Nephron (organoid): ENCODE measurements around the gene TRAPPC8.

ENCODE experiments used
- H3K27ac Mint-ChIP-seq, 3 experiments: 2 replicates each; pipeline ENCODE4 v1.8.0; 2020; ENCODE audit warnings: mixed read lengths in 3 of 3, mild to moderate bottlenecking in 2 of 3, moderate library complexity in 1 of 3
- H3K27me3 Mint-ChIP-seq: 2 replicates; pipeline ENCODE4 v1.8.0; 2021; ENCODE audit warnings: low read depth, mild to moderate bottlenecking, moderate library complexity, mixed read lengths
- H3K36me3 Mint-ChIP-seq: 2 replicates; pipeline ENCODE4 v1.8.0; 2020; ENCODE audit warnings: low read depth, mixed read lengths
- H3K4me1 Mint-ChIP-seq: 2 replicates; pipeline ENCODE4 v1.8.0; 2020; ENCODE audit warnings: mixed read lengths
- H3K4me3 Mint-ChIP-seq, 3 experiments: 2 replicates each; pipeline ENCODE4 v1.8.0; 2020; ENCODE audit warnings: mild to moderate bottlenecking in 3 of 3, mixed read lengths in 3 of 3, moderate library complexity in 2 of 3
- H3K9me3 Mint-ChIP-seq: 2 replicates; pipeline ENCODE4 v1.8.0; 2020; ENCODE audit warnings: mixed read lengths
- TF ChIP-seq, protein P1 (sequence below), 3 experiments: fragments of 200-600 bp; sonication (generic); IDR thresholded peaks; one replicate each; pipeline ENCODE4 v1.5.0; 2021; ENCODE audit warnings: antibody characterized with exemption in 3 of 3; ENCODE audit not compliant: unreplicated experiment in 3 of 3

Gene TRAPPC8

DNA sequence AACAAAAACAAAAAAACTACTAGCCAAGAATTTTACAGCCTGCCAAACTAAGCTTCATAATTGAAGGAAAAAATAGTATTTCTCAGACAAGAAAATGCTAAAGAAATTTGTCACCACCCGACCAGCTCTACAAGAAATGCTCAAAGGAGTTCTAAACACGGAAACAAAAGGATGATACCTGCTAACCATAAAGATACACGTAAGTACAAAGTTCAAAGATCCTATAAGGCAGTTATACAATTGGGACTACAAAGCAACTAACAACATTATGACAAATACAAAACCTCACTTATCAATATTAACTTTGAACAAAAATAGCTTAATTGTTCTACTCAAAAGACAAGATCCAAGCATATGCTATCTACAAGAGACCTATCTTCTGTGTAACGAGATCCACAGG, 64.6 kb downstream of the TRAPPC8 start:
- TF ChIP-seq, protein P1, sequence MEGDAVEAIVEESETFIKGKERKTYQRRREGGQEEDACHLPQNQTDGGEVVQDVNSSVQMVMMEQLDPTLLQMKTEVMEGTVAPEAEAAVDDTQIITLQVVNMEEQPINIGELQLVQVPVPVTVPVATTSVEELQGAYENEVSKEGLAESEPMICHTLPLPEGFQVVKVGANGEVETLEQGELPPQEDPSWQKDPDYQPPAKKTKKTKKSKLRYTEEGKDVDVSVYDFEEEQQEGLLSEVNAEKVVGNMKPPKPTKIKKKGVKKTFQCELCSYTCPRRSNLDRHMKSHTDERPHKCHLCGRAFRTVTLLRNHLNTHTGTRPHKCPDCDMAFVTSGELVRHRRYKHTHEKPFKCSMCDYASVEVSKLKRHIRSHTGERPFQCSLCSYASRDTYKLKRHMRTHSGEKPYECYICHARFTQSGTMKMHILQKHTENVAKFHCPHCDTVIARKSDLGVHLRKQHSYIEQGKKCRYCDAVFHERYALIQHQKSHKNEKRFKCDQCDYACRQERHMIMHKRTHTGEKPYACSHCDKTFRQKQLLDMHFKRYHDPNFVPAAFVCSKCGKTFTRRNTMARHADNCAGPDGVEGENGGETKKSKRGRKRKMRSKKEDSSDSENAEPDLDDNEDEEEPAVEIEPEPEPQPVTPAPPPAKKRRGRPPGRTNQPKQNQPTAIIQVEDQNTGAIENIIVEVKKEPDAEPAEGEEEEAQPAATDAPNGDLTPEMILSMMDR (IDR thresholded peaks at IDR 0.05; ENCODE audit: unreplicated experiment in 3 of 3), result no peak
- no peak overlapping the region for H3K4me3 Mint-ChIP-seq
- H3K4me1 Mint-ChIP-seq, result no peaks in the 10 kb centered on the region
- no peaks in the 10 kb centered on the region for H3K27me3 Mint-ChIP-seq
- peaks cover 38% of the 10 kb centered on the region for H3K9me3 Mint-ChIP-seq
- H3K27ac Mint-ChIP-seq, result no peak overlapping the region
- H3K36me3 Mint-ChIP-seq, result peaks cover 83% of the 10 kb centered on the region

DNA sequence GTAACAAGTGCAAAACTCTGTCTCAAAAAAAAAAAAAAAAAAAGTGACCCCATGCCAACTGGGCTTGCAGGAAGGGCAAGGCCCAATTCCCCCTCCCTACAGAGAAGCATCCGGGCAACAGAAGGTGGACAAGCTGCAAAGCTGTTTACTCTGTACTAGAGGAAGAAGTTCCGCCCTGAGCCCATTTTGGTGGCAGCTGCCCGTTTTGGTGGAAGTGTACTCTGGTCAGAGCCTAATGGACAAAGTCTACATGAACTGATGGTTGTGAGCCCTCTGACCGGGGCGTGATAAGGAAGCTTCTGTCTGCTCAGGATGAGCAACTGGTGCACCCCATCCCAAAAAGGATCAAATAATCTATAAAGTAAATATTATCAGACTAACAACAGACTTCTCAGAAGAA, 65.0 kb downstream of the TRAPPC8 start:
- H3K27me3 Mint-ChIP-seq, result no peaks in the 10 kb centered on the region
- H3K27ac Mint-ChIP-seq, result no peak overlapping the region
- no peak overlapping the region for H3K4me3 Mint-ChIP-seq
- peaks cover 36% of the 10 kb centered on the region for H3K9me3 Mint-ChIP-seq
- no peaks in the 10 kb centered on the region for H3K4me1 Mint-ChIP-seq
- TF ChIP-seq, protein P1 (IDR thresholded peaks at IDR 0.05; ENCODE audit: unreplicated experiment in 3 of 3), result no peak
- H3K36me3 Mint-ChIP-seq, result peaks cover 84% of the 10 kb centered on the region

DNA sequence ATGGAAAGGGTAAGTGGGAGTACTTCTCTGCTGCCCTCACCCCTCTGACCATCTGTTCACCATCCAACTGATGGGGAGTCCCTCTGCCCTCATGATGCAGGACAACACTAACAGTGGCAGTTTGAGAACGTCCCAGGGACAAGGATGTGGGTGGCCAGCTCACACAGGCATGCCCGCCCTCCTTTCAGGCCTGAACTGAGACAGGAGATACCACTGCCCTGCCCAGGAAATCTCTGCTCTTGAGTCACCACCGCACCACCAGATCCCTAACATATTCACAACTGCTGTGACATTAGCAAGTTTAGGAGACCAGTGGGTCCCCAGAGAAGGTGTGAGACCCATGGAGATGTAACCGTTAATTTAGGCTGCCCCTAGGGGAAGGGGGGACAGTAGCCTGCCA, 66.2 kb downstream of the TRAPPC8 start:
- no peak overlapping the region for H3K4me3 Mint-ChIP-seq
- H3K9me3 Mint-ChIP-seq, result peaks cover 30% of the 10 kb centered on the region
- H3K4me1 Mint-ChIP-seq, result no peaks in the 10 kb centered on the region
- H3K36me3 Mint-ChIP-seq, result peaks cover 86% of the 10 kb centered on the region
- H3K27ac Mint-ChIP-seq, result no peak overlapping the region
- TF ChIP-seq, protein P1 (IDR thresholded peaks at IDR 0.05; ENCODE audit: unreplicated experiment in 3 of 3), result no peak
- H3K27me3 Mint-ChIP-seq, result no peaks in the 10 kb centered on the region

DNA sequence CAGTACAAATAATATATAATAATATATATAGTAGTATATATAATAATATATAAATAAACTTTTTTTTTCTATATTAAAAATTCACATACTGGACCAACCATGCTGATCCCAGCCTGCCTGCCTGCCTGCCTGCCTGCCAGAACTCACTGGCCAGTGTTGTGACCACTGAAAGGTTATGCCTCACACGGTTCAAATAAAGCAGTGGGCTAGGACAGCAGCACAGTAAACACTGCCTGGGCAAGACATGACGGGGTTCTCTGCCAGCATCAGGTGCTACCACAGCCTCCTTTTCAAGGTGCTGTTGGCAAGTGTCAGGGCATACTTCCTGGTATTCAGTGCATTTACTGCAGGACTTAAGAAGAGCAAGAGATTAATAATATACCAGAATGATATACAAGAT, 67.6 kb downstream of the TRAPPC8 start:
- H3K4me1 Mint-ChIP-seq, result no peaks in the 10 kb centered on the region
- H3K36me3 Mint-ChIP-seq, result peaks cover 77% of the 10 kb centered on the region

DNA sequence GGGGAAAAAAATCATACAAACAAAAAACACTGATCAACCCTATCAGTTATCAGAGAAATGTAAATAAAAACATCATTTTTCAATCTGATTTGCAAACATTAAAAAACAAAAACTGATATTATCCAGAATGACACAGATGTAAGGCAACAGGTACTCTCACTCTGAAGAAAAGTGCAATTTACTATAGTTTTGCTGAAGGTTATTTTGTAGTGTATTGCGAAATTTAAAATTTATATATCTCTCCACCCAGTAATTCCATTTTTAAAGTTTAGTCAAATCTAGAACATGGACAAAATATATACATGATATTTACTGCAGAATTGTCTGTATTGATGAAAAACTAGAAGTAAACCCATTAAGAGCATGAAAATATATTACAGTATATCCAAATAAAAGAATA, 79.8 kb downstream of the TRAPPC8 start:
- no peak overlapping the region for H3K4me3 Mint-ChIP-seq
- TF ChIP-seq, protein P1 (IDR thresholded peaks at IDR 0.05; ENCODE audit: unreplicated experiment in 3 of 3), result no peak
- H3K36me3 Mint-ChIP-seq, result peaks cover 32% of the 10 kb centered on the region
- H3K4me1 Mint-ChIP-seq, result no peaks in the 10 kb centered on the region
- no peaks in the 10 kb centered on the region for H3K9me3 Mint-ChIP-seq
- H3K27ac Mint-ChIP-seq, result no peak overlapping the region
- no peaks in the 10 kb centered on the region for H3K27me3 Mint-ChIP-seq

More for the DNA sequence above, 67.6 kb downstream of the TRAPPC8 start:
- no peaks in the 10 kb centered on the region for H3K27me3 Mint-ChIP-seq
- no peak overlapping the region for H3K27ac Mint-ChIP-seq
- H3K9me3 Mint-ChIP-seq, result peaks cover 18% of the 10 kb centered on the region
- H3K4me3 Mint-ChIP-seq, result no peak overlapping the region
- TF ChIP-seq, protein P1 (IDR thresholded peaks at IDR 0.05; ENCODE audit: unreplicated experiment in 3 of 3), result no peak

DNA sequence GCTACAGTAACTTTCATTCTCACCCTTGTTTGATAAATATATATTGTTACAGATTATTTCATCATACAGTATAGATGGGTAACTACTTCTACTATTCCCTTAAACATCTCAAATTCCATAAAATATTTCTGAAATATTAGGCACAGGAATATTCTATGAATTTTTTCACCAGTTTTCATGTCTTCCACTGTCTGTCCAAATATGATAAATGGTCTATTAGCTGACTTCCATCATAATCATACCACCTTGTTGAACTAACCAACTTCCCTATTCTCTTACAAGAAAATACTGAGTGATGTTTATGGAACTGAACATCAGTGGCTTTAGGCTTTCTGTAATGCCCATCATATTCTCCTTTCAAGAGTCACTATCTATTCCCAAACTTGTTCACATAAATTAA, 82.4 kb downstream of the TRAPPC8 start:
- no peaks in the 10 kb centered on the region for H3K4me1 Mint-ChIP-seq
- TF ChIP-seq, protein P1 (IDR thresholded peaks at IDR 0.05; ENCODE audit: unreplicated experiment in 3 of 3), result no peak
- no peak overlapping the region for H3K27ac Mint-ChIP-seq
- H3K4me3 Mint-ChIP-seq, result no peak overlapping the region
- peaks cover 40% of the 10 kb centered on the region for H3K36me3 Mint-ChIP-seq
- H3K9me3 Mint-ChIP-seq, result no peaks in the 10 kb centered on the region
- H3K27me3 Mint-ChIP-seq, result no peaks in the 10 kb centered on the region
